ENCODE measurements around the gene PTGER1. TPM values are rescaled to one million over a fixed set of nuclear protein-coding genes. Genes with fewer than 3 reads are reported as not detected.

The PTGER1 gene
- total RNA-seq, 1 experiment from 2014 or later: 0.63 TPM

DNA sequence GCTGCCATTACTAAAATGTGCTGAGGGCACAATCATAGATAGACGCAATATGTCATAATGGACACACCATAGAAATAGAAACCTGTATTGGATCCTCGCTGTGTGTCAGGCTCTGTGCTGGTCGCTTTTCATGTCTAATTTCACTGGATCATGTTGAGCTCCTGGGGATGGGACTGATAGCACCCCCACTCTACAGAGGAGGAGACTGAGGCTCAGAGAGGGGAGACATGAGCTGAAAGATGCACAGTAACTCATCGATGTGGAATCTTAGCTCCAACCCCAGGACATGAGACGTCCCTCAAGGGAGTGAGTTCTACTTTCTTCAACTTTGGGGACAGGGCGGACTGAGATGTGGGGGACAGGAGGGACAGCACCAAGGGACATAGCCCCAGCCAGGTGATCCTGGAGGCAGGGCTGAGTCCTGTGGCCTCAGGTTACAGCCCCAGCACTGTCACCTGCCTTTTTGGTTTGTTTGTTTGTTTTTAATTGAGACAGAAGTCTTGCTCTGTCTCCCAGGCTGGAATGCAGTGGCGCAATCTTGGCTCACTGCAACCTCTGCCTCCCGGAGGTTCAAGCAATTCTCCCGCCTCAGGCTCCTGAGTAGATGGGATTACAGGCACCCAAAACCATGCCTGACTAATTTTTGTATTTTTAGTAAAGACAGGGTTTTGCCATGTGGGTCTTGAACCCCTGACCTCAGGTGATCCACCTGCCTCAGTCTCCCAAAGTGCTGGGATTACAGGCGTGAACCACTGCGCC is 27.4 kb upstream of the PTGER1 start:
- Mint-ChIP-seq H3K4me3 (no peak overlapping the region), H3K9me3 (no peaks in the 10 kb centered on the region), H3K27ac (no peak overlapping the region), H3K4me1 (peaks cover 7 to 13% of the 10 kb centered on the region in 2 experiments), H3K36me3 (ENCODE audit: insufficient read depth in 1 of 3, low read depth in 3 of 3) (no peaks in the 10 kb centered on the region), H3K27me3 (ENCODE audit: low read depth) (peaks cover 8% of the 10 kb centered on the region)
- TF ChIP-seq, protein P1, sequence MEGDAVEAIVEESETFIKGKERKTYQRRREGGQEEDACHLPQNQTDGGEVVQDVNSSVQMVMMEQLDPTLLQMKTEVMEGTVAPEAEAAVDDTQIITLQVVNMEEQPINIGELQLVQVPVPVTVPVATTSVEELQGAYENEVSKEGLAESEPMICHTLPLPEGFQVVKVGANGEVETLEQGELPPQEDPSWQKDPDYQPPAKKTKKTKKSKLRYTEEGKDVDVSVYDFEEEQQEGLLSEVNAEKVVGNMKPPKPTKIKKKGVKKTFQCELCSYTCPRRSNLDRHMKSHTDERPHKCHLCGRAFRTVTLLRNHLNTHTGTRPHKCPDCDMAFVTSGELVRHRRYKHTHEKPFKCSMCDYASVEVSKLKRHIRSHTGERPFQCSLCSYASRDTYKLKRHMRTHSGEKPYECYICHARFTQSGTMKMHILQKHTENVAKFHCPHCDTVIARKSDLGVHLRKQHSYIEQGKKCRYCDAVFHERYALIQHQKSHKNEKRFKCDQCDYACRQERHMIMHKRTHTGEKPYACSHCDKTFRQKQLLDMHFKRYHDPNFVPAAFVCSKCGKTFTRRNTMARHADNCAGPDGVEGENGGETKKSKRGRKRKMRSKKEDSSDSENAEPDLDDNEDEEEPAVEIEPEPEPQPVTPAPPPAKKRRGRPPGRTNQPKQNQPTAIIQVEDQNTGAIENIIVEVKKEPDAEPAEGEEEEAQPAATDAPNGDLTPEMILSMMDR (conservative IDR thresholded peaks at IDR 0.05): no peak
- no peak overlapping the region for H3K9ac ChIP-seq (ENCODE audit: extremely low read depth, insufficient read length, low read length)
- no peak overlapping the region for H2BK15ac ChIP-seq (ENCODE audit: low read depth, low read length)
- no peak overlapping the region for H2BK5ac ChIP-seq (ENCODE audit: insufficient read length, low read length)
- H3K79me2 ChIP-seq (ENCODE audit: insufficient read depth, low read length): no peaks in the 10 kb centered on the region
- H3K18ac ChIP-seq (ENCODE audit: insufficient read length, low read depth, low read length): no peak overlapping the region
- no peaks in the 10 kb centered on the region for H4K20me1 ChIP-seq (ENCODE audit: control insufficient read depth, insufficient read depth, insufficient read length)
- no peak overlapping the region for H3K4ac ChIP-seq (ENCODE audit: low read depth, low read length)
- H2BK20ac ChIP-seq (ENCODE audit: low read depth, low read length, poor library complexity, severe bottlenecking): no peak overlapping the region
- no peak overlapping the region for H4K8ac ChIP-seq (replicated peaks; ENCODE audit: insufficient read length, low read depth, low read length)
- DNase-seq: no peak
- H3K27me3 ChIP-seq (ENCODE audit: insufficient read depth, low read length): no peaks in the 10 kb centered on the region
- no peak overlapping the region for H4K91ac ChIP-seq (ENCODE audit: insufficient read length, low read depth, low read length)
- no peak overlapping the region for H2BK12ac ChIP-seq (ENCODE audit: insufficient read length, low read depth, low read length)
- H3K79me1 ChIP-seq (ENCODE audit: insufficient read depth, low read depth, low read length, poor library complexity, severe bottlenecking): no peaks in the 10 kb centered on the region
- H3K14ac ChIP-seq (ENCODE audit: insufficient read depth, low read length): no peak overlapping the region
- no peak overlapping the region for H2AFZ ChIP-seq (ENCODE audit: low read length)
- no peaks in the 10 kb centered on the region for H3K23me2 ChIP-seq (ENCODE audit: insufficient read length, low read depth, low read length, poor library complexity, severe bottlenecking)
- H2AK5ac ChIP-seq (ENCODE audit: insufficient read length, low read length): no peak overlapping the region
- H3K23ac ChIP-seq (ENCODE audit: insufficient read length, low read depth, low read length): no peak overlapping the region
- no peak overlapping the region for H3K27ac ChIP-seq (ENCODE audit: insufficient read length, low read depth, low read length)
- no peak overlapping the region for H4K5ac ChIP-seq (ENCODE audit: insufficient read length, low read depth, low read length)
- H3K4me1 ChIP-seq (ENCODE audit: insufficient read depth, low read length): no peaks in the 10 kb centered on the region
- H3K4me2 ChIP-seq (ENCODE audit: insufficient read depth, insufficient read length, low read length): no peak overlapping the region
- no peak overlapping the region for H3K56ac ChIP-seq (ENCODE audit: insufficient read length, low read depth, low read length)
- H3T11ph ChIP-seq (ENCODE audit: low read length): no peak overlapping the region
- WGBS (ENCODE audit: extremely low coverage, insufficient read length, low lambda C conversion rate): no CpG with 5 or more reads among the region's 11 CpGs
- H2BK120ac ChIP-seq (ENCODE audit: low read depth, low read length, poor library complexity, severe bottlenecking): no peak overlapping the region
- H3K9me3 ChIP-seq (ENCODE audit: control insufficient read depth, low read depth, low read length): no peaks in the 10 kb centered on the region
